B cell (primary cell): ENCODE measurements around the gene FARSB. TPM values are rescaled to one million over a fixed set of nuclear protein-coding genes. Genes with fewer than 3 reads are reported as not detected.

Experiments used
- ATAC-seq: fragments of 200-7000 bp; cut with Tn5 transposase; one replicate; pipeline ENCODE4 v1.10.0; 2021; ENCODE audit warnings: low read depth, mild to moderate bottlenecking, moderate number of reproducible peaks, moderate library complexity
- CTCF ChIA-PET: fragments of 350-600 bp; sonication (Branson Sonifier 250); formaldehyde crosslinking; loops from one replicate; lab custom pipeline; 2021; ENCODE audit warnings: antibody characterized with exemption, inconsistent platforms; lab: Charles Lee
- POLR2A ChIA-PET: fragments of 350-600 bp; sonication (Branson Sonifier 250); formaldehyde crosslinking; loops from one replicate; lab custom pipeline; 2021; ENCODE audit warnings: antibody characterized with exemption; lab: Charles Lee
- DNase-seq: peaks from one replicate; pipeline ENCODE4 v3.0.0; 2013
- H2AFZ ChIP-seq: 2 replicates; pipeline ENCODE4 v1.6.1; 2012; ENCODE audit warnings: mild to moderate bottlenecking, low read depth, low read length; ENCODE audit not compliant: insufficient read depth, poor library complexity, severe bottlenecking
- H3K27ac ChIP-seq, 2 donors: 1 replicate in 1 of 2; 2 replicates in 1 of 2; pipeline ENCODE4 v1.5.1; 2012 to 2013; ENCODE audit warnings: low read length in 2 of 2, mild to moderate bottlenecking in 2 of 2, moderate library complexity in 1 of 2
- H3K27me3 ChIP-seq, 4 experiments: fragments of 200-600 bp in 1 of 4; sonication (generic) in 1 of 4; replicated peaks in 1 of 4; 1 replicate in 2 of 4; 2 replicates in 2 of 4; pipeline versions ENCODE4 v1.6.1 to v1.7.0; 2013 to 2016; ENCODE audit warnings: low read length in 3 of 4, mild to moderate bottlenecking in 2 of 4, mixed read lengths in 1 of 4, moderate library complexity in 1 of 4; ENCODE audit not compliant: insufficient read depth in 4 of 4, control insufficient read depth in 3 of 4; ENCODE audit errors: control extremely low read depth in 1 of 4
- H3K36me3 ChIP-seq, 2 experiments: replicated peaks in 1 of 2; 1 replicate in 1 of 2; 2 replicates in 1 of 2; pipeline versions ENCODE4 v1.6.1 to v1.7.1; 2013; ENCODE audit warnings: low read length in 1 of 2; ENCODE audit not compliant: insufficient read depth in 2 of 2, control insufficient read depth in 1 of 2; ENCODE audit errors: control extremely low read depth in 1 of 2, extremely low read depth in 1 of 2
- H3K4me1 ChIP-seq, 2 donors: fragments of 200-600 bp in 1 of 2; sonication (generic) in 1 of 2; 1 replicate in 1 of 2; 2 replicates in 1 of 2; pipeline versions ENCODE4 v1.5.1 to v1.6.1; 2013 to 2017; ENCODE audit warnings: low read length in 2 of 2; ENCODE audit not compliant: control insufficient read depth in 2 of 2, insufficient read depth in 2 of 2
- H3K4me2 ChIP-seq: replicated peaks from 2 replicates; pipeline ENCODE3; 2012; ENCODE audit warnings: mild to moderate bottlenecking, low read depth, low read length; ENCODE audit not compliant: poor library complexity, severe bottlenecking
- H3K4me3 ChIP-seq, 5 experiments: fragments of 200-600 bp in 1 of 5; sonication (generic) in 1 of 5; 1 replicate in 3 of 5; 2 replicates in 2 of 5; pipeline versions ENCODE4 v1.5.1 to v1.7.0; 2011 to 2016; ENCODE audit warnings: low read length in 4 of 5, mild to moderate bottlenecking in 4 of 5, low read depth in 2 of 5, control low read depth in 1 of 5, moderate library complexity in 1 of 5; ENCODE audit not compliant: insufficient read depth in 1 of 5; ENCODE audit errors: control extremely low read depth in 1 of 5, extremely low read depth in 1 of 5
- H3K79me2 ChIP-seq: fragments of 200-600 bp; sonication (generic); one replicate; pipeline ENCODE4 v1.6.0; 2016; ENCODE audit warnings: low read length; ENCODE audit not compliant: control insufficient read depth, insufficient read depth
- H3K9ac ChIP-seq: fragments of 200-600 bp; sonication (generic); 2 replicates; pipeline ENCODE4 v1.6.1; 2017; ENCODE audit warnings: mild to moderate bottlenecking, low read length, moderate library complexity
- H3K9me3 ChIP-seq, 3 donors: one replicate each; pipeline versions ENCODE4 v1.6.1 to v1.7.1; 2013; ENCODE audit warnings: low read length in 2 of 3; ENCODE audit not compliant: control insufficient read depth in 2 of 3, insufficient read depth in 1 of 3; ENCODE audit errors: control extremely low read depth in 1 of 3
- H4K20me1 ChIP-seq: 2 replicates; pipeline ENCODE4 v1.6.0; 2012; ENCODE audit warnings: mild to moderate bottlenecking, low read length; ENCODE audit not compliant: insufficient read depth, control insufficient read depth, poor library complexity, severe bottlenecking
- H3K27ac Mint-ChIP-seq: one replicate; pipeline ENCODE4 v1.8.0; 2021; ENCODE audit warnings: mixed read lengths
- H3K27me3 Mint-ChIP-seq: one replicate; pipeline ENCODE4 v1.8.0; 2021; ENCODE audit warnings: mixed read lengths
- H3K4me1 Mint-ChIP-seq: one replicate; pipeline ENCODE4 v1.8.0; 2021; ENCODE audit warnings: mixed read lengths
- H3K4me3 Mint-ChIP-seq: one replicate; pipeline ENCODE4 v1.8.0; 2021; ENCODE audit warnings: mixed read lengths
- H3K9me3 Mint-ChIP-seq: one replicate; pipeline ENCODE4 v1.8.0; 2022; ENCODE audit warnings: mixed read lengths; ENCODE audit not compliant: insufficient read depth
- EZH2 ChIP-seq: IDR thresholded peaks from 2 replicates; pipeline ENCODE4 v1.6.1; 2012; ENCODE audit warnings: borderline replicate concordance, low read depth, mild to moderate bottlenecking, moderate library complexity, low read length; ENCODE audit not compliant: insufficient read depth, poor library complexity, severe bottlenecking
- WGBS: methylation state at CpG from one replicate; pipeline ENCODE4 v1.1.5; 2013; ENCODE audit warnings: missing lambda C conversion rate; ENCODE audit not compliant: insufficient coverage; 5-methylcytosine and 5-hydroxymethylcytosine counted together
- intact Hi-C: fragments of 100-400 bp; cut with micrococcal nuclease; formaldehyde crosslinking; loops from one replicate; pipeline ENCODE4 v1.10.0; 2022
- polyA plus RNA-seq: library from polyadenylated mRNA; depleted of rRNA; stranded (reverse); fragments of >200 nt; gene quantifications from 2 replicates; pipeline ENCODE4 v1.2.3, GENCODE V29; 2012
- total RNA-seq, 2 donors: library from RNA; stranded (reverse); fragments of 120-200 nt in 1 of 2; gene quantifications; 1 replicate in 1 of 2; 2 replicates in 1 of 2; pipeline versions ENCODE4 v1.2.3 to v1.2.4, GENCODE V29; 2013 to 2022
- TF ChIP-seq, protein P1 (sequence below): fragments of 200-600 bp; IDR thresholded peaks from one replicate; pipeline ENCODE4 v1.8.0; 2022; ENCODE audit warnings: antibody characterized with exemption, mild to moderate bottlenecking

Gene FARSB
- total and polyA plus RNA-seq, 2 donors (not counting 1 experiment from before 2014, with no cell fraction given), result 9.2 to 10.2 TPM

GRCh38 chr2:222563106-222563718, 92.7 kb downstream of the FARSB start:
- CTCF ChIA-PET, result no interaction called here
- no peaks in the 10 kb centered on the region for H3K27me3 ChIP-seq

More at GRCh38 chr2:222563106-222563718, 92.7 kb downstream of the FARSB start:
- POLR2A ChIA-PET, result no interaction called here
- Histone ChIP-seq H3K4me1 (no peaks in the 10 kb centered on the region), H4K20me1 (no peaks in the 10 kb centered on the region), H3K36me3 (no peaks in the 10 kb centered on the region), H3K9ac (no peak overlapping the region), H3K4me3 (no peak overlapping the region), H3K9me3 (no peaks in the 10 kb centered on the region), H2AFZ (no peak overlapping the region), H3K27ac (no peak overlapping the region), H3K79me2 (no peaks in the 10 kb centered on the region), H3K4me2 (no peak overlapping the region)
- no peak for TF ChIP-seq EZH2
- TF ChIP-seq, protein P1, sequence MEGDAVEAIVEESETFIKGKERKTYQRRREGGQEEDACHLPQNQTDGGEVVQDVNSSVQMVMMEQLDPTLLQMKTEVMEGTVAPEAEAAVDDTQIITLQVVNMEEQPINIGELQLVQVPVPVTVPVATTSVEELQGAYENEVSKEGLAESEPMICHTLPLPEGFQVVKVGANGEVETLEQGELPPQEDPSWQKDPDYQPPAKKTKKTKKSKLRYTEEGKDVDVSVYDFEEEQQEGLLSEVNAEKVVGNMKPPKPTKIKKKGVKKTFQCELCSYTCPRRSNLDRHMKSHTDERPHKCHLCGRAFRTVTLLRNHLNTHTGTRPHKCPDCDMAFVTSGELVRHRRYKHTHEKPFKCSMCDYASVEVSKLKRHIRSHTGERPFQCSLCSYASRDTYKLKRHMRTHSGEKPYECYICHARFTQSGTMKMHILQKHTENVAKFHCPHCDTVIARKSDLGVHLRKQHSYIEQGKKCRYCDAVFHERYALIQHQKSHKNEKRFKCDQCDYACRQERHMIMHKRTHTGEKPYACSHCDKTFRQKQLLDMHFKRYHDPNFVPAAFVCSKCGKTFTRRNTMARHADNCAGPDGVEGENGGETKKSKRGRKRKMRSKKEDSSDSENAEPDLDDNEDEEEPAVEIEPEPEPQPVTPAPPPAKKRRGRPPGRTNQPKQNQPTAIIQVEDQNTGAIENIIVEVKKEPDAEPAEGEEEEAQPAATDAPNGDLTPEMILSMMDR, result no peak
- WGBS, result 70% methylated on average over 2 of the region's 11 CpGs
- Mint-ChIP-seq H3K4me3 (no peak overlapping the region), H3K9me3 (no peaks in the 10 kb centered on the region), H3K4me1 (no peaks in the 10 kb centered on the region), H3K27me3 (no peaks in the 10 kb centered on the region), H3K27ac (no peak overlapping the region)
- no peak for ATAC-seq
- DNase-seq, result no peak
- intact Hi-C loops, result no loop called here
